Measurements from ENCODE around the gene RNF113A.
"Not testable (repeated sequence)": the region's sequence is repeated elsewhere in the genome, so short reads cannot be mapped to it uniquely, and the experiment has no call there.

- TF ChIP-seq, protein P1, sequence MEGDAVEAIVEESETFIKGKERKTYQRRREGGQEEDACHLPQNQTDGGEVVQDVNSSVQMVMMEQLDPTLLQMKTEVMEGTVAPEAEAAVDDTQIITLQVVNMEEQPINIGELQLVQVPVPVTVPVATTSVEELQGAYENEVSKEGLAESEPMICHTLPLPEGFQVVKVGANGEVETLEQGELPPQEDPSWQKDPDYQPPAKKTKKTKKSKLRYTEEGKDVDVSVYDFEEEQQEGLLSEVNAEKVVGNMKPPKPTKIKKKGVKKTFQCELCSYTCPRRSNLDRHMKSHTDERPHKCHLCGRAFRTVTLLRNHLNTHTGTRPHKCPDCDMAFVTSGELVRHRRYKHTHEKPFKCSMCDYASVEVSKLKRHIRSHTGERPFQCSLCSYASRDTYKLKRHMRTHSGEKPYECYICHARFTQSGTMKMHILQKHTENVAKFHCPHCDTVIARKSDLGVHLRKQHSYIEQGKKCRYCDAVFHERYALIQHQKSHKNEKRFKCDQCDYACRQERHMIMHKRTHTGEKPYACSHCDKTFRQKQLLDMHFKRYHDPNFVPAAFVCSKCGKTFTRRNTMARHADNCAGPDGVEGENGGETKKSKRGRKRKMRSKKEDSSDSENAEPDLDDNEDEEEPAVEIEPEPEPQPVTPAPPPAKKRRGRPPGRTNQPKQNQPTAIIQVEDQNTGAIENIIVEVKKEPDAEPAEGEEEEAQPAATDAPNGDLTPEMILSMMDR (IDR thresholded peaks at IDR 0.05): not testable (repeated sequence)
- not testable (repeated sequence) for TF ChIP-seq POLR2A (IDR thresholded peaks at IDR 0.05)
Observed at GRCh38 chrX:119891961-119892692, 20.6 kb upstream of the RNF113A start.

All from heart left ventricle (tissue), 13 donors.